ENCODE data around the gene CDC6. TPM values are rescaled to one million over a fixed set of nuclear protein-coding genes. Genes with fewer than 3 reads are reported as not detected.

Gene CDC6
- total and polyA plus RNA-seq, 2 of the 8 experiments (the other 6 are each of a cell fraction or from before 2014, with no cell fraction given), result 50.5 to 140 TPM

GRCh38 chr17:40286473-40286872, 1.2 kb upstream of the CDC6 start:
- POLR2A ChIA-PET (ENCODE audit: partially characterized antibody), result interaction anchor here (0.8 to 31.2 kb wide), 8 partner anchors 22 to 232 kb away, joined by 3 to 540 read pairs (median 4); partner anchors contain the start of genes MED24, RARA and WIPF2
- Histone ChIP-seq H2BK12ac (ENCODE audit: low read depth, low read length) (no peak overlapping the region), H3K36me3 (ENCODE audit: control insufficient read depth in 2 of 4, insufficient read depth in 4 of 4, low read length in 3 of 4) (peaks cover 10 to 23% (median 19%) of the 10 kb centered on the region in 4 experiments), H3K4me2 (ENCODE audit: insufficient read depth in 1 of 2, low read depth in 2 of 2, low read length in 2 of 2) (no peak overlapping the region; a peak in 1 of 4 replicates), H3K4me1 (replicated peaks in 1 of 4; ENCODE audit: control insufficient read depth in 3 of 4, insufficient read depth in 4 of 4, low read length in 3 of 4) (peaks cover 1 to 8% (median 5%) of the 10 kb centered on the region in 4 experiments; a peak in 4 of 7 replicates), H2BK5ac (ENCODE audit: low read depth, low read length) (no peak overlapping the region), H2BK120ac (replicated peaks; ENCODE audit: low read depth, low read length) (no peak overlapping the region), H3K23me2 (ENCODE audit: low read depth, low read length) (no peaks in the 10 kb centered on the region), H4K91ac (replicated peaks; ENCODE audit: insufficient read length, low read length) (no peak overlapping the region), H3K56ac (replicated peaks; ENCODE audit: insufficient read length, low read depth, low read length) (no peak overlapping the region), H3K14ac (ENCODE audit: insufficient read length) (no peak overlapping the region), H2AK5ac (ENCODE audit: low read depth, low read length) (no peak overlapping the region), H2AFZ (ENCODE audit: low read length) (no peak overlapping the region), H3K27ac (ENCODE audit: low read depth, low read length) (no peak overlapping the region), H3K4me3 (ENCODE audit: extremely low read depth in 1 of 4, insufficient read depth in 2 of 4, low read depth in 3 of 4, low read length in 4 of 4) (no peak overlapping the region), H3K79me2 (ENCODE audit: control insufficient read depth in 1 of 2, insufficient read depth in 2 of 2, low read length in 2 of 2) (peaks cover 6 to 35% of the 10 kb centered on the region in 2 experiments; a peak in 3 of 4 replicates), H3K79me1 (ENCODE audit: low read depth, low read length) (no peaks in the 10 kb centered on the region; the same call in 1 of the 2 replicates), H3K23ac (ENCODE audit: insufficient read length) (no peak overlapping the region), H4K5ac (ENCODE audit: insufficient read length, low read depth, low read length) (no peak overlapping the region), H2BK15ac (ENCODE audit: low read length) (no peak overlapping the region), H4K20me1 (replicated peaks in 1 of 2; ENCODE audit: control insufficient read depth in 1 of 2, insufficient read depth in 2 of 2, low read length in 2 of 2) (peaks cover 3 to 8% of the 10 kb centered on the region in 2 experiments), H3K18ac (ENCODE audit: extremely low read depth, low read length) (no peak overlapping the region), H3K4ac (replicated peaks; ENCODE audit: insufficient read length, low read depth, low read length) (no peak overlapping the region), H3K9me3 (ENCODE audit: insufficient read depth in 2 of 2, low read depth in 1 of 2, low read length in 1 of 2) (no peaks in the 10 kb centered on the region), H2BK20ac (ENCODE audit: low read length) (no peak overlapping the region), H3K27me3 (replicated peaks in 1 of 4; ENCODE audit: control insufficient read depth in 3 of 4, extremely low read depth in 1 of 4, insufficient read depth in 3 of 4, low read length in 3 of 4) (no peaks in the 10 kb centered on the region), H4K8ac (ENCODE audit: extremely low read depth, insufficient read depth, low read length) (no peak overlapping the region), H3K9ac (replicated peaks in 1 of 4; ENCODE audit: extremely low read depth in 1 of 4, low read depth in 3 of 4, low read length in 3 of 4) (no peak overlapping the region)
- FAIRE-seq (no peak), DNase-seq (ENCODE audit: low read depth in 1 of 2, low spot score in 2 of 2) (no peak)
- CTCF ChIA-PET (ENCODE audit: partially characterized antibody), result interaction anchor here (1.1 to 1.2 kb wide), 2 partner anchors 59 to 171 kb away, joined by 4 read pairs; no protein-coding TSS in a partner anchor
- WGBS, 2 experiments (ENCODE audit: extremely low coverage in 1 of 2, insufficient coverage in 1 of 2, insufficient read length in 1 of 2, insufficient replicate concordance in 2 of 2, low coverage in 1 of 2, low lambda C conversion rate in 2 of 2, missing lambda C conversion rate in 1 of 2), result 82% methylated on average over 2 of the region's 2 CpGs; no CpG with 5 or more reads in 1 of the 2 experiments
- TF ChIP-seq USF2 (IDR thresholded peaks at IDR 0.05; ENCODE audit: low read length) (no peak), SP2 (IDR thresholded peaks at IDR 0.05; ENCODE audit: low read length) (no peak), SAP30 (IDR thresholded peaks at IDR 0.05; ENCODE audit: insufficient read depth, insufficient replicate concordance, low read length) (no peak), TEAD4 (IDR thresholded peaks at IDR 0.05; ENCODE audit: low read depth, low read length) (no peak), CHD1 (IDR thresholded peaks at IDR 0.05; ENCODE audit: low read depth, low read length) (no peak), YY1 (IDR thresholded peaks at IDR 0.05; ENCODE audit: low read depth, low read length) (no peak), ZNF274 (IDR thresholded peaks at IDR 0.05; ENCODE audit: borderline replicate concordance, extremely low read depth, low read length) (no peak), CBX8 (IDR thresholded peaks at IDR 0.05; ENCODE audit: borderline replicate concordance, low read depth, low read length) (no peak), GTF2F1 (IDR thresholded peaks at IDR 0.05; ENCODE audit: borderline replicate concordance, low read depth, low read length) (no peak), BACH1 (IDR thresholded peaks at IDR 0.05; ENCODE audit: low read length) (no peak), RBBP5 (IDR thresholded peaks at IDR 0.05; ENCODE audit: borderline replicate concordance, low read depth, low read length) (no peak), SUZ12 (IDR thresholded peaks at IDR 0.05; ENCODE audit: low read length) (no peak), SIX5 (IDR thresholded peaks at IDR 0.05; ENCODE audit: low read depth, low read length) (no peak), SP4 (IDR thresholded peaks at IDR 0.05; ENCODE audit: low read length) (no peak)
